ENCODE measurements around the gene VTA1.

VTA1 gene

GRCh38 chr6:142152746-142153145, 5.7 kb downstream of the VTA1 start:
- Histone ChIP-seq H3K36me3 (ENCODE audit: control insufficient read depth in 1 of 2, insufficient read depth in 2 of 2, low read length in 2 of 2) (no peaks in the 10 kb centered on the region), H3K79me1 (ENCODE audit: low read length) (no peaks in the 10 kb centered on the region), H2BK5ac (ENCODE audit: low read depth, low read length, poor library complexity) (no peak overlapping the region), H3K14ac (ENCODE audit: low read length) (no peak overlapping the region), H3K4ac (ENCODE audit: low read depth, low read length) (no peak overlapping the region), H4K91ac (ENCODE audit: low read depth, low read length) (no peak overlapping the region), H3K23ac (ENCODE audit: low read length) (no peak overlapping the region), H2AK5ac (ENCODE audit: low read length) (no peak overlapping the region), H3K4me3 (ENCODE audit: low read depth, low read length) (no peak overlapping the region), H3K27ac (ENCODE audit: low read depth, low read length) (no peak overlapping the region), H3K9ac (ENCODE audit: low read length) (no peak overlapping the region), H2AFZ (ENCODE audit: insufficient read depth, low read length, poor library complexity) (no peak overlapping the region), H4K8ac (ENCODE audit: low read depth, low read length) (no peak overlapping the region), H3K18ac (ENCODE audit: low read length) (no peak overlapping the region), H3K4me1 (ENCODE audit: control insufficient read depth in 1 of 2, insufficient read depth in 2 of 2, low read length in 2 of 2) (peaks cover 0 to 2% of the 10 kb centered on the region in 2 experiments), H2BK120ac (ENCODE audit: insufficient read depth, low read length, poor library complexity) (no peak overlapping the region), H3K27me3 (ENCODE audit: insufficient read depth, low read length) (no peaks in the 10 kb centered on the region), H3K4me2 (ENCODE audit: low read length) (no peak overlapping the region), H3K79me2 (ENCODE audit: control insufficient read depth, insufficient read depth, low read length, poor library complexity) (no peaks in the 10 kb centered on the region), H3K9me3 (ENCODE audit: insufficient read depth, low read depth, low read length) (no peaks in the 10 kb centered on the region), H4K12ac (ENCODE audit: low read depth, low read length) (no peak overlapping the region), H2BK12ac (ENCODE audit: low read length) (no peak overlapping the region)
- DNase-seq = no peak

GRCh38 chr6:142153196-142153595, 6.1 kb downstream of the VTA1 start:
- Histone ChIP-seq H3K23ac (ENCODE audit: low read length) (no peak overlapping the region), H3K14ac (ENCODE audit: low read length) (no peak overlapping the region), H3K4me2 (ENCODE audit: low read length) (no peak overlapping the region), H4K91ac (ENCODE audit: low read depth, low read length) (no peak overlapping the region), H3K36me3 (ENCODE audit: control insufficient read depth in 1 of 2, insufficient read depth in 2 of 2, low read length in 2 of 2) (no peaks in the 10 kb centered on the region), H3K79me1 (ENCODE audit: low read length) (no peaks in the 10 kb centered on the region), H3K4me1 (ENCODE audit: control insufficient read depth in 1 of 2, insufficient read depth in 2 of 2, low read length in 2 of 2) (peaks cover 0 to under 1% of the 10 kb centered on the region in 2 experiments), H2AK5ac (ENCODE audit: low read length) (no peak overlapping the region), H2BK5ac (ENCODE audit: low read depth, low read length, poor library complexity) (no peak overlapping the region), H3K27ac (ENCODE audit: low read depth, low read length) (no peak overlapping the region), H3K79me2 (ENCODE audit: control insufficient read depth, insufficient read depth, low read length, poor library complexity) (no peaks in the 10 kb centered on the region), H3K27me3 (ENCODE audit: insufficient read depth, low read length) (no peaks in the 10 kb centered on the region), H2BK120ac (ENCODE audit: insufficient read depth, low read length, poor library complexity) (no peak overlapping the region), H4K12ac (ENCODE audit: low read depth, low read length) (no peak overlapping the region), H2BK12ac (ENCODE audit: low read length) (no peak overlapping the region), H3K18ac (ENCODE audit: low read length) (no peak overlapping the region), H3K9me3 (ENCODE audit: insufficient read depth, low read depth, low read length) (no peaks in the 10 kb centered on the region), H4K8ac (ENCODE audit: low read depth, low read length) (no peak overlapping the region), H3K4ac (ENCODE audit: low read depth, low read length) (no peak overlapping the region), H3K4me3 (ENCODE audit: low read depth, low read length) (no peak overlapping the region), H2AFZ (ENCODE audit: insufficient read depth, low read length, poor library complexity) (no peak overlapping the region), H3K9ac (ENCODE audit: low read length) (no peak overlapping the region)
- no CpG with 5 or more reads among the region's 2 CpGs for WGBS (ENCODE audit: extremely low coverage, insufficient coverage, insufficient read length)
- DNase-seq = no peak

GRCh38 chr6:142154336-142154735, 7.3 kb downstream of the VTA1 start:
- Histone ChIP-seq H2BK12ac (ENCODE audit: low read length) (no peak overlapping the region), H3K4ac (ENCODE audit: low read depth, low read length) (no peak overlapping the region), H3K79me2 (ENCODE audit: control insufficient read depth, insufficient read depth, low read length, poor library complexity) (no peaks in the 10 kb centered on the region), H2BK5ac (ENCODE audit: low read depth, low read length, poor library complexity) (no peak overlapping the region), H3K4me1 (ENCODE audit: control insufficient read depth in 1 of 2, insufficient read depth in 2 of 2, low read length in 2 of 2) (no peaks in the 10 kb centered on the region), H3K14ac (ENCODE audit: low read length) (no peak overlapping the region), H3K27me3 (ENCODE audit: insufficient read depth, low read length) (no peaks in the 10 kb centered on the region), H3K36me3 (ENCODE audit: control insufficient read depth in 1 of 2, insufficient read depth in 2 of 2, low read length in 2 of 2) (no peaks in the 10 kb centered on the region), H3K18ac (ENCODE audit: low read length) (no peak overlapping the region), H2BK120ac (ENCODE audit: insufficient read depth, low read length, poor library complexity) (no peak overlapping the region), H4K12ac (ENCODE audit: low read depth, low read length) (no peak overlapping the region), H4K8ac (ENCODE audit: low read depth, low read length) (no peak overlapping the region), H3K9ac (ENCODE audit: low read length) (no peak overlapping the region), H2AFZ (ENCODE audit: insufficient read depth, low read length, poor library complexity) (no peak overlapping the region), H3K4me2 (ENCODE audit: low read length) (no peak overlapping the region), H2AK5ac (ENCODE audit: low read length) (no peak overlapping the region), H3K9me3 (ENCODE audit: insufficient read depth, low read depth, low read length) (no peaks in the 10 kb centered on the region), H3K27ac (ENCODE audit: low read depth, low read length) (no peak overlapping the region), H3K4me3 (ENCODE audit: low read depth, low read length) (no peak overlapping the region), H4K91ac (ENCODE audit: low read depth, low read length) (no peak overlapping the region), H3K23ac (ENCODE audit: low read length) (no peak overlapping the region), H3K79me1 (ENCODE audit: low read length) (no peaks in the 10 kb centered on the region)
- WGBS (ENCODE audit: extremely low coverage, insufficient coverage, insufficient read length) = no CpG with 5 or more reads among the region's 1 CpG
- DNase-seq = no peak

- no peak overlapping the region for H2BK5ac ChIP-seq (ENCODE audit: low read depth, low read length, poor library complexity)
- no peak overlapping the region for H4K91ac ChIP-seq (ENCODE audit: low read depth, low read length)
- no CpG with 5 or more reads among the region's 3 CpGs for WGBS (ENCODE audit: extremely low coverage, insufficient coverage, insufficient read length)
- H3K4me2 ChIP-seq (ENCODE audit: low read length) = no peak overlapping the region
- H3K4ac ChIP-seq (ENCODE audit: low read depth, low read length) = no peak overlapping the region
- no peak overlapping the region for H4K12ac ChIP-seq (ENCODE audit: low read depth, low read length)
- no peak overlapping the region for H2AFZ ChIP-seq (ENCODE audit: insufficient read depth, low read length, poor library complexity)
- H3K27me3 ChIP-seq (ENCODE audit: insufficient read depth, low read length) = no peaks in the 10 kb centered on the region
- no peak overlapping the region for H2BK12ac ChIP-seq (ENCODE audit: low read length)
- H2BK120ac ChIP-seq (ENCODE audit: insufficient read depth, low read length, poor library complexity) = no peak overlapping the region
- no peaks in the 10 kb centered on the region for H3K9me3 ChIP-seq (ENCODE audit: insufficient read depth, low read depth, low read length)
- no peaks in the 10 kb centered on the region for H3K36me3 ChIP-seq (ENCODE audit: control insufficient read depth in 1 of 2, insufficient read depth in 2 of 2, low read length in 2 of 2)
- H3K23ac ChIP-seq (ENCODE audit: low read length) = no peak overlapping the region
- no peak overlapping the region for H4K8ac ChIP-seq (ENCODE audit: low read depth, low read length)
- no peaks in the 10 kb centered on the region for H3K79me2 ChIP-seq (ENCODE audit: control insufficient read depth, insufficient read depth, low read length, poor library complexity)
- H3K27ac ChIP-seq (ENCODE audit: low read depth, low read length) = no peak overlapping the region
- H3K9ac ChIP-seq (ENCODE audit: low read length) = no peak overlapping the region
- H2AK5ac ChIP-seq (ENCODE audit: low read length) = no peak overlapping the region
- H3K4me3 ChIP-seq (ENCODE audit: low read depth, low read length) = no peak overlapping the region
- no peak for DNase-seq
- no peak overlapping the region for H3K18ac ChIP-seq (ENCODE audit: low read length)
- H3K14ac ChIP-seq (ENCODE audit: low read length) = no peak overlapping the region
- no peaks in the 10 kb centered on the region for H3K4me1 ChIP-seq (ENCODE audit: control insufficient read depth in 1 of 2, insufficient read depth in 2 of 2, low read length in 2 of 2)
- no peaks in the 10 kb centered on the region for H3K79me1 ChIP-seq (ENCODE audit: low read length)
Measured at GRCh38 chr6:142155091-142155490, 8.0 kb downstream of the VTA1 start.

All from trophoblast cell (in vitro differentiated cells and primary cell).